T-helper 1 cell treated with Interleukin-12 subunit alpha and Interleukin-12 subunit beta and Interleukin-4 antibody, amounts not matched to agents 30 ng/mL and 1 ng/mL, for 36 hours (primary cell): ENCODE data around the gene NCOR2. TPM values are rescaled to one million over a fixed set of nuclear protein-coding genes. Genes with fewer than 3 reads are reported as not detected.

Experiments used
- intact Hi-C: fragments of 100-400 bp; cut with micrococcal nuclease; formaldehyde crosslinking; loops from one replicate; pipeline ENCODE4 v1.15.1; 2024
- total RNA-seq: library from RNA; stranded (reverse); gene quantifications from 2 replicates; pipeline ENCODE4 v1.2.3, GENCODE V29; 2022

Gene NCOR2
- 96.0 and 108 TPM in 2 replicates for total RNA-seq

DNA sequence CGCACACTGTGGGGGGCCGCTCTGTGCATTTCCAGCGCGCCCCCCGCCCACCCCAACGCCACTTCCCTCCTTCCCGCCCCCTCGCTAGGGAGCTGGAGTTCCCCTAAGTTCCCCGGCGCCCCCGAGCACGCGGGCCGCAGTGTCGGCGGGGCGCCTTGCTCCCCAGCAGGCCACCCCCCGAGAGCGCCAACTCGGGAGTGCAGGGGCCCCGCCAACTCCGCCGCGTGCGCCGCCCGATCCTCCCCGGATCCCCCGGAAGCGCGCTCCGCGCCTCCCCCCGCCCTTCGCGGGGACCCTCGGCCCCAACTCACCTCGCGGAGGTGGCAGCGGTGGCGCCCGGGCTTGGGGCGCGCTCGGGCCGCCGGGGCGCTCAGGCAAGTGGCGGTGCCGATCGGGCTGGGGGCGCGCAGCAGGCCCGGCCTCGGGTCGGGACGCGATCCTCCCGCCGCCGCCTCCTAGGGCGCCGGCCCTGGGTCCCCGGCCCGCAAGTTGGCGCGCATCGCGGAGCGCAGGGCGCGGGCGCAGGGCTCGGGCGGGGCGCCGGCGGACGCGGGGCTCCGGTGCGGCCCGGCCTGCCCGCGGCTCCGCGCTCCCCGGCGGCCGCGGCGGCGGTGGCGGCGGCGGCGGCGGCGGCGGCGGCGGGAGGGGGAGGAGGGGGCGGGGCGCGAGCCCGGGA, at the start of gene NCOR2:
NCOR2 (minus strand) TSS at position 616 of the 676 bp plus-strand sequence. CDS start 72,361 bp downstream, outside the sequence.
- intact Hi-C loops: loop anchor here (1.0 to 10.0 kb wide), 16 partner anchors 22 to 1185 kb away; partner anchors contain the start of genes BRI3BP, CCDC92, KMT5A and SCARB1

DNA sequence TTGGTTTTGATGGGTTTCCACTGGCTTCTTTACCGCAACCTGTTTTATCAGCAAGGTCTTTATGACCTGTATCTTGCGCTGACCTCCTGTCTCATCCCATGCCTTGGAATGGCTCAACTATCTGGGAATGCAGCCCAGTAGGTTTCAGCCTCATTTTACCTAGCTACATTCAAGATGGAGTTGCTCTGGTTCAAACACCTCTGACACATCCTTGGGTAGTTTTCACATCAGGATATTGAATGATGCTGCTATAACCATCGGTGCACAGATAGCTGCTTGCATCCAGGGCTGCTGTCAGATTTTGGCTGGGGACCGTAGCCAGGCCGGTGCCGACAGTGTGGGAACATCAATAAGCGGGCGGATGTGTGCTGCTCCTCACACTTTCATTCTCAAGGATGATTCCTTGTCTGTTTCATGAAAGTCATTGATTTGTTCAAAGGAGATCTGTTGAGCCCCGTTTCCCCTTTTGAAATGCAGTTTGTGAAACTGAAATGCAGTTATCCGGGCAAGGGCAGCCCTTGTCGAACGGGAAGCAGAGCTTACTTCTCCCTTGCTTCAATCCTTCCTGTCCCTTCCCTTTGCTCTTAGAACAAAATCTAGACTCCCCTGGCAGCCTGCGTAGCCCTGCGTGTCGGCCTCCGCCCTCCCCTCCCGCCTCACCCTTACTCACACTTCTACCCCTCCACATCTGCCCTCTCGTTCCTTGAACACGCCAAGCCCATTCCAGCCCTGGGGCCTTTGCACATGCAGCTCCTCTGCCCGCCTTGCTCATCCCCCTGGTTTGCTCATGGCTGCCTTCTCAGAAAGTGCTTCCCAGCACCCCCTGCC, 49.2 kb upstream of the NCOR2 start:
- intact Hi-C loops: no loop called here

DNA sequence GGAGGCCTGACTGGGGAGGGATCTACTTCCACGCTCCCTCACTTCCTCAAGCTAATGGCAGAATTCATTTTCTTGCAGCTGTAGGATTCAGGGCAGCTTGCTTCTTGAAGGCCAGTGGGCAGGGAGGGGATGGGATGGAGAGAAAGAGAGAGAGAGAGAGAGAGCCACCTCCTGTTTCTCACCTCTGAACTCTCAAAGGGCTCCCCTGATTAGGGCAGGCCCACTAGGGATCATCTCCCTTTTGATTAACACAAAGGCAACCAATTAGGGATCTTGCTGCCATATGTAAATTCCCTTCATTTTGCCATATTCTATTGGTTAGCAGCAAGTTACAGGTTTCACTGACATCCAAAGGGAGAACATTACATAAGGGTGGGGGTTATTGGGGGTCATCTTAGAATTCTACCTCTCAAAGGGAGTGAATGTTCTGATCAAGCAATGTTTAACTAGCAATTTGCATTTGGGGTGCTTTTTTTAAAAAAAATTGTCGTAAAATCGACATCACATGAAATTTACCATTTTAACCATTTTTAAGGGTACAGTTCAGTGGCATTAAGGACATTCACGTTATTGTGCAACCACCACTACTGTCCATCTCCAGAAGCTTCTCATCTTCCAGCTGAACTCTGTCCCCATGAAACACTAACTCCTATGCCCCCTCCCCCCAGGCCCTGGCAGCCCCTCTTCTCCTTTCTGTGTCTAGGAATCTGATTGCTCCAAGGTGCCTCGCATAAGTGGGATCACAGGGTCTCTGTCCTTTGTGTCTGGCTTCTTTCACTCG, 47.3 kb upstream of the NCOR2 start:
- intact Hi-C loops: no loop called here

DNA sequence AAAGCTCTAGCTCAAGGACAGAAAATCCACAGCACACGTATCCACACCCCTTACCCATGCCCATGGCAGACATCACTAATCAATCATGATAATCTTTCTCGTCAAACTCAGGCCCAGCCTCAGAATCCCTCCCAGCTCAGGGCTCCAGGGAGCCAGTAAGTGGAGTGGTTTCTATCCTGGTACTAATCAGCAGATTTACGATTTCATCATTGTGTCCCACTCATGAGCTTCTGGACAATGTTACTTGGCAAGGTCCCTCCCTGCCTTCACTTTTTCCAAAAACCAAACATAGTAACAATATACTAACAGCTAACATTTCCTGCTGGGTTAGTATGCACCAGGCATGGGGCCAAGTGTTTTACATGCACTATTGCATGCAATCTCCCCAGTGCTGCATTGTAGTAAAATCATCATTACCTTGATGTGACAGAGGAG, 45.8 kb upstream of the NCOR2 start:
- intact Hi-C loops: no loop called here

DNA sequence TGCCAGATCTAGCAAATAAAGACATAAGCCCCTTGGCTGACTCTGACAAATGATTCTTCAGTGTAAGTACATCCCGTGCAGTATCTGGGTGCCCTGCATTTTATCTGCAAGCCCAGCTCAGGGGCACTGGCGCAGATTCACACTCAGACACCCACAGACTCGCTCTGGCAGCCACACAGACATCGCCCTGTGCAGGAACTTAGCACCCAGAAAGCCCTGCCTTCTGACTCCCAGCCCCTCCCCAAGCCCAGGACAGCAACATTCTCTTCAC, 44.9 kb upstream of the NCOR2 start:
- intact Hi-C loops: no loop called here

DNA sequence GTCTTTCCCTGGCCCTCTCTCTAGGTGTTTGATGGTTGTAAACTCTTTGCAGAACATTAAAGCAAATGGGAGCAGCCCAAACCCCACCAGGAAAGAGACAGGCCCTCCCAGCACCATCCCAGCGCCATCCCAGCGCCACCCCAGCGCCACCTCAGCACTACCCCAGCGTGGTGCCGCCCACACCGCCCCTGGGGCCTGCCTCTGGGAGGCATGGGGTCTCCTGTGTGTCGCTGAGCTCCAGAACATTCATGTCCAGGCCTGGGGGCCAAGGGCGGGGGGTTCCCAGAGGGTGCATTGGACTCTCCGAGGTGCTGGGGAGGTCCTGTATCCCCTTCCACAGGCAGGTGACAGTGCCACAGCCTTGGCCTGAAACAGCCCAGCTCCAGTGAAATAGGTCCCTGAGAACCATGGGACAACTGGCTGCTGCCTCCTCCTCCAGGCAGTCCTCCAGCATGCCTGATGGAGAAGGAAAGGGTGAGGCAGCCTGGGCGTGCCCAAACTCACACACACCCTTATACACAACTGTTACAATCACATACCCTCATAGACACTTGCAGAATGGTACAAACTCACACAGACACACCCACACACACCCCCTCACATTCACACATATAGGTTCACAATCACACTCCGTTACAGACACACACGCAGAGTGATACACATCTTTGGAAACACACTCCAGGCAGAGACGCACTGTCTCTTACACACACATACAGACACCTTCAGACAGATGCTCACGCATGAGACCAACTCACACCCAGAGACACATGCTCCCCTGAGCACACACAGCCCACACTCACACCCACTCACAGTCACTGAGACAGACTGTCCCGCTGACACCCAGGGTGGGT, 44.4 kb upstream of the NCOR2 start:
- intact Hi-C loops: no loop called here

DNA sequence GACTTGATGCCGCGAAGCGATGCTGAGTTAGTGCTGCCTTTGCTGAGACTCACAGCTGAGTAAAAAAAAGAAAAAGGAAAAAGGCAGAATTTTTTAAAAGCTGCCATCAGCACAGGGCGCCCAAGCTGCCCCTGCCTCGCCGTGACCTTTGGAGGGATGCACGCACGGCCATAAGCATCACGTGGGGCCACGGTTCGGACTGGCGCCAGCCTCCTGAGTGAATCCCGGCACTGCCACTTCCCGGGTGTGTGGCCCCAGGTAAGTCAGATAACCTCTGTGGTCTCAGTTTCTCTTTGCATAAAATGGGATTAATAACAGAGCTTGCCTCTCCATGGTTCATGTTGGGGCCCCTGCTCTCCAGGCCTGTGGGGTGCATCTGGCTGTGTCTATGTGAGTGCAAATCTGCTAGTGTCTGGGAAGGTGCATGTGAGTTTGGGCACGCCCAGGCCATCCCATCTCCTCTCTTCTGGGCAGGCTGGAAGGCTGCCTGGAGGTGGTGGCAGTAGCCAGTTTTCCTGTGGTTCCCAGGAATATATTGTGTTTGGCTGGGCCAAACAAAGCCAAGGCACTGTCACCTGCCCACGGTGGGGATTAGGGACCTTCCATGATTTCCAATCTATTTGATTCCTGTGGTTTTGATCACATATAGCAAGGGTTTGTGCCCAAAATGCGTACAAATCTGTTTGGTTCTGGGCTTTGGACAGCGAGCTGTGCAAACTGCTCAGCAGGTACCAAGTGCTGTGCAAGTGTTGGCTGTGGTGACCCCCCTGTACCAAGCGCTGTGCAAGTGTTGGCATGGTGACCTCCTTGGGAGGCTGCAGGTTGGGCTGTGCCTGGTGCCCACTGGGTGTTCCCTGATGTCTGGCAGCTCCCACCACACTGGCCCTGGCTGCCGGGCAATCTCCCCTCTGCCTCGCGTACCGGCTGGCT, 43.5 kb upstream of the NCOR2 start:
- intact Hi-C loops: no loop called here

DNA sequence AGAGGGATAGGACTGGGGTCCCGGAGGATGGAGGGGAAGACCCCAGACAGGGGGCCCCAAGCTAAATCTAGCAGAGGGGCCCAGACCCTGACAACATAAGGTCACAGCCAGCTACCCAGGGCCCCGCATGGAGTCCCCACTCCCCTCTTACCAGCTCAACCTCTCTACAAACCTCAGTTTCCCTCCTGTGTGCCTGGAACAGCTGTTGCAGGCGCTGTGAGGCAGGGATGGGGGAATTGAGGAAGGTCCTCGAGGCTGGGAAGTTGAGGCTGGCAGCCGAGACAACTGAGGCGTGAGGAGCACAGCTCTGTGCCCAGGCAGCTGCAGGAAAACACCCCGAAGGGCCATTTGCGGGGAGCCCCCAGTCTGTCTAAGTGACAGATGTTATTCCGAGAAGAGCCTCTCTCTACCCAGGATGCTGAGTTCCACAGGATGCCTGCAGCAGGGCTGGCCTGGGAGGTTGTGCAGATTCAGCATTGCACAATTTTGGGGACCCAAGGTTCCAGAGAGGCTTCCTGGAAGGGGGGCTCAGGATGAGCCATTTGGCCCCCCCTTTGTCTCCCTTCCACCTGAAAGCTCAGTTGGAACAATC, 42.7 kb upstream of the NCOR2 start:
- intact Hi-C loops: no loop called here

DNA sequence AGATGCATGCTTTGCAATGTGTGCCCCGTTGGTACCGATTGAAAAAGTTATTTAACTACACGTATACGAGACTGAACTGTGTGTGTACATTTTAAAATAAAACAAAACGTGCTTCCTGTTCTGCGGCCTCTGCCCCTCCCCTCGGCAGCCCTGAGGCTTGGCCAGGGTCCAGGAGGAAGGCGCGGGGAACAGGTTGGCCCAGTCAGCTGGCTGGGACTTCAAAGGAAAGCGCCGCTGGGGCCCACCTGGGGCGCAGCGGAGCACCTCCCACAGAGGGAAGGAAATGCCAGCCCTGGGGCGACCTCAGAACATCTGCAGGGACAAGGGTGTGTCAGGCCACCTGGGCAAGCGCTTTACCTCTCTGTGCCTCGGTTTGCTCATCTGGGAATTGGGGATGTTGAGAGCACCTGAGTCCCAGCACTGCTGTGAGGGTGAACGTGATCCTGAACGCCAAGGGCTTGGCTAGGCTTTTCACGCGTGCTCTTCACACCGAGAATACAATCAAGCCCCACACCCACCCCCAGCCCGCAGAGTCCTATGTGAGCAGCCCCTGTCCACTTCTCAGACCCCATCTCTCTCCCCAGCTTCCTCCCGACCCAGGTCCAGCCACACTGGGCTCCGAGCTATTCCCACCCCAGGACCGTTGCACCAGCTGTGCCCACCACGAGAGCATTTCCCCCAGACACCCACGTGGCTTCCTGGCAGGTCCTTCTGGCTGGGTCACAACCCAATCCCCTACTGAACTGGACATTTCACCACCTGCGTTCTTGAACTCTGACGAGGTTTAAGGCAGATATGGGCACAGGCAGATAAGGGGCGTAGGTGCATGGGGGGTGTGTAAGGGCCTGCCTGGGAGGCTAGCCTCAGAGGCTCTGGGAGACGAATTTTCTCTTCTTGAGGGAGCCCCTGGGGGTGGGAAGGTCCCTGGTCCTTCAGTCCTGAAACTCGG, 41.9 kb upstream of the NCOR2 start:
- intact Hi-C loops: no loop called here

DNA sequence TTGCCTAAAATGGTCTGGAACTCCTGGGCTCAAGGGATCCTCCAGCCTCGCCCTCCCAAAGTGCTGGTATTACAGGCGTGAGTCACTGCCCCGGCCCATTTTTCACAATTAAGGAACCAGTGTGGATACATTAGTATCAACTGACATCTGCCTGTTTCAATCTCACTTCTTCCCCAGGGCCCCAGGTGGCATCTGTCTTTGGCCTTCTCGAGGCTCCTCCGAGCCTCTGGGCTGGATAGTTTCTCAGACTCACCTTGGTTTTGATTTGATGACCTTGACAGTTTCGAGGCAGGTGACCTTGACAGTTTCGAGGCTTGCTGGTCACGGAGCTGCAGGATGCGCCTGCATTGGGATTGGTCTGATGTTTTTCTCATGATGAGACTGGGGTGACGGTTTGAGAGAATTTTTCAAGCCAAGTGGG, 41.0 kb upstream of the NCOR2 start:
- intact Hi-C loops: no loop called here

DNA sequence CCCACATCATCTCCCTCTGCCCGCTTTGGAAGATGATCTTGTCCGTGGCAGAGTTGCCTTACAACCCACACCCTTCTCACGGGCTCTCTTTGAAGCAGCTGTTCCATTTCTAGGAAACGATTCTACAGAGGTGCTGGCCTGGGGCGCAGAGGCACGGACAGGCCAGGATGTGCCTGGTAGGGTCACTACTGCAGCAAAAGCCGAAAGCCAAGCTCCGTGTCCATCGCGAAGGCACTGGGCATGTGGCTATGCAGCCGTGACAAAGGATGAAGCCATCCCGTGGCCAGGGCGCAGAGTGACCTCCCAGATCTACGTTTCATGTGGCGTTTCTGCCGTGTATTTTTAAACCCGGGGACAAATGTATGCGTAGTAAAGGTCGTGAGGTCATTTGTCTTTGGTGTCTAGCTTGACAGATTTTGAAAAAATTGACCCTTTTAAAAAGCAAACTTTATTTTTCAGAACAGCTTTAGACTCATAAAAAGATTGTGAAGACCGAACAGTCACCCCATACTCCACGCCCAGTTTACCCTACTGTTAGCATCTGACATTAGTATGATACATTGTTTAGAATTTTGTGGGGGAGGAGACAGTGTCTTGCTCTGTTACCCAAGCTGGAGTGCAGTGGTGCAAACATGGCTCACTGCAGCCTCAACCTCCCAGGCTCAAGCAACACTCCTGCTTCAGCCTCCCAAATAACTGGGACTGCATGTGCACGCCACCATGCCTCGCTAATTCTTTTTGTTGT, 40.4 kb upstream of the NCOR2 start:
- intact Hi-C loops: no loop called here

DNA sequence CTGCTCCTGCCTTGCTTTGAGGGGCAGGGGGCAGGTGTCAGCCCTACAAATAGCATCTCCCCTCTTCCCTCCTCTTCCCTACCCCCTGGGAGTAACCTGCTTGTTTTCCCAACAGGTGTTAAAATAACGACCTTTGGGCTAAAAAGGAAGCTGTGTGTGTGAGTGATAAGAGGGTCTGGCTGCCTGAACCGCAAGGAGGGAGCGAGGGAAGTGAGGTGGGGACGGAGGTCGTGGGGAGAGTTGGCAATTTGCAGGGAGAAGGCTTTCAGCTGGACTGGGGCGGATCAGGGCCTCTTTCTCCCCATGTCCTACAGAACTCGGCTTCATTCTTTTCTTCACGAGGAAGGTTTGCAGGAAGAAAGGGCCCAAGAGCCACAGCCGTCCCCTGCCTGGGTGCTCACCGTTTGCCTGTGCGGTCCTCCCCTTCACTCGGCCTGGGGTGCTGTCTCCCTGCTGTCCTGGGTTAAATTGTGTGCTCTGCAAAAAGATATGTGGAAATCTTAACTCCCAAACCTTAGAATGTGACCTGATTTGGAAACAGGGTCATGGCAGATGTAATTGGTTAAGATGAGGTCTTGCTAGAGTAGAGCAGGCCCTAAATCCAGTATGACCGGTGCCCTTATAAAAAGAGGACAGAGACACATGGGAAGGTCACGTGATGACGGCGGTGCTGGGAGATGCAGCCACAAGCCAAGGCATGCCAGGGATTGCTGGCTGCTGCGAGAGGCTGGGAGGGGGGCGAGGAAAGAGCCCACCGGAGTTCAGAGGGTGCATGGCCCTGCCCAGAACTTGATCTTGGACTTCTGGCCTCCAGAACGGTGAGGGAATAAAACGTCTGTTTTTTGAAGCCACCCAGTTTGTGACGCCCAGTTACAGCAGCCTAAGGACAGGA, 38.7 kb upstream of the NCOR2 start:
- intact Hi-C loops: no loop called here

DNA sequence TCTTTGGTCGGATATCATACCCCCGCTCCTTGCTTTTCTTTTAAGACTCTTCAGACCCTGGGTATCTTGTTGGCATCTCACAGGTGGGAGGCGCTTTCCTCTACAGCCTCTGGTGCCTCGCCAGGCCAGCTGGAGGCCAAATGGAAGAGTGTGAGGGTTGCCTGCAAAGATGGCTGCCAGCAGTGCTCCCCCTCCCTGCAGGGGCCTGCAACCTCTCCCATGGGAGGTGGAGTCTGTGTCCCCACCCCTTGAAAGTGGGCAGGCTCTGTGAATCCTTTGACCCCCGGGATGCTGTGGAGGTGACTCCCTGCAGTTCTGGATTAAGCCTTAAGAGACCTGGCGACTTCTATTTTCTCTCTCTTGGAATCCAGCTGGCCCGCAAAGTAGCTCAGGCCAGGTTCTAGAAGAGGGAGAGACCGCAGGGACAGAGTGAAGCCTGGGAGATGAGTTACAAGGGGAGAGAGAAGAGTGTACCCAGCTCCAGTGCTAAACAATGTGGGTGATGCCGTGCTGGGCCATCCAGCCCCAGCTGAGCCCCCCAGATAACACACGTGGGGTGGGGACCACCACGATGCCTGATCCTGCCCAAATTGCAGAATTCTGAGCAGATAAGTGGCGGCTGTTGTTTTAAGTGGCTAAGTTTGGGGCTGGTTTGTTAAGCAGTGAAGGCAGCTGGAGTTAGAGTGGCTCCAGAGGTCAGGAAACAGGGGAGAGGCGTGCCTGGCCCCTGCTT, 37.9 kb upstream of the NCOR2 start:
- intact Hi-C loops: no loop called here

DNA sequence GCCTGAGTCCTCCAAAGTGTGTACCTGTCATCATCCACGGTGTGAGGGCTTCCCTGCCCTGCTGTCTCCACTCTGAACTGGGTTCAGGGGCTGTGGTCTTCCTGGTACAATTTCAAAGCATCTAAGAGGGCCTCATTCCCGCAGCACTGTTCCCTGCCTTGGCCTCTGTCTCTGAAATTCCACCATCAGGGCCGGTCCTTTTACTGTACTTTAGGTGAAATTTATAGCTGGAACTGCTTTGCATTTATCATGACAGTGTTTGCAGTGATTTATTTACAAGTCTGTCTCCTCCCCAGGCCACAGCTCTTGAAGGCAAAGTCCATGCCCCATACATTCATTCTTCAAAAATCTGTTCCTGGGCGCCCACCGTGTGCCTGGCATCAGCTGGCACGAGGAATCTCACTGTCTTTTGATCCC, 36.9 kb upstream of the NCOR2 start:
- intact Hi-C loops: no loop called here

DNA sequence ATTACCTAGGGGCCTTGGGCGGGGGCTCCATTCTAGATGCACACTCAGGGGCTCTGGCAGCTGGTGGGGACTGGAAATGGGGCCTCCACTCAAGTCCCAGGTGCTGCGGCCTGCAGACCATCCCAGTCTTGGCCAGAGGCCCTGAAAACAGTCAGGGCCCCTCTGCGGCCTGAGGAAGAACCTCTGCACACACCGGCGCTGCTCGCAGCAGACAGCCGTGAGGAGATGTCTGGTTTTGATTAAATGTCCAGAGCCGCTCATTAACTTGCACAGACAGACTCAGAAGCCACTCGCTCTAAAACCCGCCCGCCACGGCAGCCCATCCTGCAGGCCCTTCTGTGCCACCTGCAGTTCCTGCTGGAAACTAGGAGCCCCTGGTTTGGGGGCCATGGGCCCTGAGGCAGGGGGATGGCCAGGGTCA, 36.4 kb upstream of the NCOR2 start:
- intact Hi-C loops: no loop called here

DNA sequence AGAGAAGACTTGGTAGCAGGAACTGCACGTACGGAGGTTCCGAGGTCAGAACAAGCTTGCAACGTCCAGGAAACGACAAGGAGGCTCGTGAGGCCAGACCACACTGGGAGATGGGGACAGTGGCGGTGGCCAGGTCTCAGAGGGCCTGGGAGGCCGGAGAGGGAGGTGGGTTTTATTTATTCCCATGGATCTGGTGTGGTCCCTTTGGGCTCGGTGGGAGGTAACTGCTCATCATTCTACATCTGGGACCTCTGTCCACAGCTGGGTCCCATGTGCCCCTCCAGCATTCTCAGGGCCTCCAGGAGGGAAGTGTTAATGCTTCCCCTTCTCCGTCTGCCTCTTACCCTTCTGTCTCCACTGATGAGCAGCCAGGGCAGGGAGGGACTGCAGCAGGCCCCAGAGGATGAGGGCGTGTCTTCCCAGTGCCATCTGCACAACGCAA, 35.7 kb upstream of the NCOR2 start:
- intact Hi-C loops: no loop called here
